Measurements from ENCODE around the gene ATP8A2. TPM values are rescaled to one million over a fixed set of nuclear protein-coding genes. Genes with fewer than 3 reads are reported as not detected.

ATP8A2 gene
- total RNA-seq, 2 donors from 2014 or later = 0.41 to 1.6 TPM

DNA sequence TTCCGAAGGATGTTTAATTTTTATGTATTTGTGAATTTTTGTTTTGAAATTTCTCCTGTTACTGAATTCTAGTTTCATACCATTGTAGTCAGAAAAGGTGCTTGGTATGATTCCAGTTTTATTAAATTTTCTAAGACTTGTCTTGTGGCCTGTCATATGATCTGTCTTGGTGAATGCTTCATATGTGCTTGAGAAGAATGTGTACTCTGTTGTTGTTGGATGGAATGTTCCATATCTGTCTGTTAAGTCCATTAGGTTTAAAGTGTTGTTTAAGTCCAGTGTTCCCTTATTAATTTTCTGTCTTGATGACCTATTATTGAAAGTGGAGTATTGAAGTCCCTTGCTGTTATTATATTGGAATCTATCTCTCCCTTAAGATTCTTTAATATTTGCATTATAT lies 273.9 kb downstream of the ATP8A2 start:
- TF ChIP-seq, protein P1, sequence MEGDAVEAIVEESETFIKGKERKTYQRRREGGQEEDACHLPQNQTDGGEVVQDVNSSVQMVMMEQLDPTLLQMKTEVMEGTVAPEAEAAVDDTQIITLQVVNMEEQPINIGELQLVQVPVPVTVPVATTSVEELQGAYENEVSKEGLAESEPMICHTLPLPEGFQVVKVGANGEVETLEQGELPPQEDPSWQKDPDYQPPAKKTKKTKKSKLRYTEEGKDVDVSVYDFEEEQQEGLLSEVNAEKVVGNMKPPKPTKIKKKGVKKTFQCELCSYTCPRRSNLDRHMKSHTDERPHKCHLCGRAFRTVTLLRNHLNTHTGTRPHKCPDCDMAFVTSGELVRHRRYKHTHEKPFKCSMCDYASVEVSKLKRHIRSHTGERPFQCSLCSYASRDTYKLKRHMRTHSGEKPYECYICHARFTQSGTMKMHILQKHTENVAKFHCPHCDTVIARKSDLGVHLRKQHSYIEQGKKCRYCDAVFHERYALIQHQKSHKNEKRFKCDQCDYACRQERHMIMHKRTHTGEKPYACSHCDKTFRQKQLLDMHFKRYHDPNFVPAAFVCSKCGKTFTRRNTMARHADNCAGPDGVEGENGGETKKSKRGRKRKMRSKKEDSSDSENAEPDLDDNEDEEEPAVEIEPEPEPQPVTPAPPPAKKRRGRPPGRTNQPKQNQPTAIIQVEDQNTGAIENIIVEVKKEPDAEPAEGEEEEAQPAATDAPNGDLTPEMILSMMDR (IDR thresholded peaks at IDR 0.05) = no peak
- no peaks in the 10 kb centered on the region for H3K27me3 ChIP-seq (replicated peaks; ENCODE audit: insufficient read depth)
- no peak for DNase-seq (ENCODE audit: low spot score)
- H3K4me1 ChIP-seq (ENCODE audit: control insufficient read depth in 1 of 2, low read depth in 2 of 2) = no peaks in the 10 kb centered on the region
- no peak overlapping the region for H3K4me3 ChIP-seq
- H3K27ac ChIP-seq = no peak overlapping the region
- ATAC-seq (ENCODE audit: insufficient number of reproducible peaks, low FRiP score, low read depth) = no peak
- H3K9me3 ChIP-seq = peaks cover 8% of the 10 kb centered on the region
- no peaks in the 10 kb centered on the region for H3K36me3 ChIP-seq

DNA sequence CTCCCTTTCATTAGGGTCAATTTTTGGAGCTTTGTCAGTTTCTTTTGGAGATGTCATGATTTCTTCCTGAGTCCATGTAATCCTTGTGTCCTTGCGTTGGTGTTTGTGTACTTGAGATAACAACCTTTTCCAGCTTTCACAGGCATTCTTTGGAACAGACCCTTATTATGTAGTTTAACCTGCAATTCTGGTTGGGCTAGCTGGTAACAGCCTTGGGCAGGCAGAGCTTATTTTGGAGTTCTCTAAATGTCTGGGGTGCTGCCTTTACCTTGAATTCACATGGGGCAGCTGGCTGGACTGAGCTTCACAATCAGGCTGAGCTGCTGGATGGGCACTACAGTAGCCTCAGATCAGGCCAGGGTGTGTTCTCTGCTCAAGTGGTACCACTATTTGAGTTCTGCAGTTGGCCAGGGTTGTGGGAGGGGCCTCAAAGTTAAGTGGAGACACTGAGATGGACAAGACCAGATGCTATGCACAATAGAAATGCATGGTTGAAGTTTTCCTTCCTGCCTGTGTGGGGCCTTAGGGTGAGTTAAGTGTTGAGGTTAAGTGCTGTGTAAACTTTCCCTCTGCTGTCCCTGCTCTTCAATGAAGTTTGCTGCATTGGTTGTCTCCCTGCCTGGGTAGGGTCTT lies 277.3 kb downstream of the ATP8A2 start:
- no peak for ATAC-seq (ENCODE audit: insufficient number of reproducible peaks, low FRiP score, low read depth)
- no peak for DNase-seq (ENCODE audit: low spot score)
- Histone ChIP-seq H3K9me3 (peaks cover 5% of the 10 kb centered on the region), H3K27me3 (replicated peaks; ENCODE audit: insufficient read depth) (no peaks in the 10 kb centered on the region), H3K27ac (no peak overlapping the region), H3K4me1 (ENCODE audit: control insufficient read depth in 1 of 2, low read depth in 2 of 2) (no peaks in the 10 kb centered on the region), H3K36me3 (no peaks in the 10 kb centered on the region), H3K4me3 (no peak overlapping the region)
- TF ChIP-seq, protein P1 (IDR thresholded peaks at IDR 0.05) = no peak

DNA sequence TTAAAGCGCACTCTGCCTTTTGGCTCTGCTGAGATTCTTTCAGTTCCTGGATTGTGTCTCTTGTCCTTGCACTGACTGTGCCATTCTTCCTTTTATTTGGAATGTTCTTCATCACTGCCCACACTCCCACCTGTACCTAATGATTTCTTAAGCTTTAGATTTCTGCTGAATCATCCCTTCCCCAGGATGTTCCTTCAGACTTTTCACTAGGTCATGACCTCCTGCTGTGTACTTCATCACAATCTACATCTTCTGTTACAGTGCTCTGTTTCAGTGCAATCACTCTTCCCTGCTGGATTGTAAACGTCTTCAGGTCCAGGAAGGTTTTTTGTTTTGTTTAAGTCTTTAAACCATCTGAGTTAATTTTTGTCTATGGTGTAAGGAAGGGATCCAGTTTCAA lies 281.0 kb downstream of the ATP8A2 start:
- ATAC-seq (ENCODE audit: insufficient number of reproducible peaks, low FRiP score, low read depth) (no peak), DNase-seq (ENCODE audit: low spot score) (no peak)
- Histone ChIP-seq H3K4me1 (ENCODE audit: control insufficient read depth in 1 of 2, low read depth in 2 of 2) (no peaks in the 10 kb centered on the region), H3K4me3 (no peak overlapping the region), H3K27ac (no peak overlapping the region), H3K27me3 (replicated peaks; ENCODE audit: insufficient read depth) (no peaks in the 10 kb centered on the region), H3K36me3 (no peaks in the 10 kb centered on the region), H3K9me3 (peaks cover 3% of the 10 kb centered on the region)
- TF ChIP-seq, protein P1 (IDR thresholded peaks at IDR 0.05) = no peak

DNA sequence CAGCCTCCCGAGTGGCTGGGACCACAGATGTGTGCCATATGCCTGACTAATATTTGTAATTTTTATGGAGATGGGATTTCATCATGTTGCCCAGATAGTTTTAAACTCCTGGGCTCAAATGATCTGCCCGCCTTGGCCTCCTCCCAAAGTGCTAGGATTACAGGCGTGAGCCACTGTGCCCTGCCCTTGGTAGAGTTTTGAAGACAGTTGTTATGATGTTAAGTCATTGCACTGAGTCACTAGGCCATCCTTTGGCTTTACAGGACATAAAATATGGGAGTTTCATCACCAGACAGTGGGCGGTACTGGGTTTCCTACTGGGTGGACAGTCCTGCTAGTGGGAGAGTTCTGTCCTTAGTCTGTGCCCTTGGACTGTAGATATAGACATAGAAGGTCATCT lies 282.5 kb downstream of the ATP8A2 start:
- H3K4me3 ChIP-seq = no peak overlapping the region
- ATAC-seq (ENCODE audit: insufficient number of reproducible peaks, low FRiP score, low read depth) (no peak), DNase-seq (ENCODE audit: low spot score) (no peak)
- no peaks in the 10 kb centered on the region for H3K36me3 ChIP-seq
- H3K27ac ChIP-seq = no peak overlapping the region
- TF ChIP-seq, protein P1 (IDR thresholded peaks at IDR 0.05) = no peak
- H3K9me3 ChIP-seq = no peaks in the 10 kb centered on the region
- no peaks in the 10 kb centered on the region for H3K4me1 ChIP-seq (ENCODE audit: control insufficient read depth in 1 of 2, low read depth in 2 of 2)
- H3K27me3 ChIP-seq (replicated peaks; ENCODE audit: insufficient read depth) = no peaks in the 10 kb centered on the region

DNA sequence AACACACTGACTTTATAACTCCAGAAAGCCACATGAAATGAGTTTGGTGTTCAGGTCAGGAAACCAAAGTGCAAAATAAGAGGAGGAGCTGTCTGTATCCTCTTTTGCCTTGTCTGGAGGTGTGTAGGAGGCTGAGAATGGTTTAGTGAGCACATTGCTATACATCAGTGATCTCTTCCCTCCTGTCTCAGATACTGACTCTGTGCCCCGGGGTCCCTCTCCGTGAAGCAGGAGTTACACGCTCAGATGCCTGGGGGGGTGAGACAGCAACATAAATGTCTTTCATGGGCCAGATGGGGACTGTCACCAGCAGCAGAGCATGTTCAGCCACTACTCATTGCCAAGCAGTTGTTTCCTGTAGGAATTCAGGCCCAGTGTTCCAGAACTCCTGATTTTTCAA lies 285.4 kb downstream of the ATP8A2 start:
- TF ChIP-seq, protein P1 (IDR thresholded peaks at IDR 0.05) = no peak
- Histone ChIP-seq H3K4me3 (no peak overlapping the region), H3K9me3 (no peaks in the 10 kb centered on the region), H3K27me3 (replicated peaks; ENCODE audit: insufficient read depth) (no peaks in the 10 kb centered on the region), H3K36me3 (no peaks in the 10 kb centered on the region), H3K4me1 (ENCODE audit: control insufficient read depth in 1 of 2, low read depth in 2 of 2) (no peaks in the 10 kb centered on the region), H3K27ac (no peak overlapping the region)
- ATAC-seq (ENCODE audit: insufficient number of reproducible peaks, low FRiP score, low read depth) (no peak), DNase-seq (ENCODE audit: low spot score) (no peak)
